HTR-8/SVneo (cell line): ENCODE results near the gene KIAA0753.
A peak's percentile ranks its signal among the peaks of the same experiment; 100 is the strongest.

Experiments
- DNase-seq: peaks from one replicate; pipeline ENCODE4 v3.0.0; 2011; ENCODE audit warnings: low spot score, mixed read lengths; ENCODE audit not compliant: insufficient read length
- FAIRE-seq: peaks from 2 replicates; lab custom pipeline; 2011; peaks lifted over from hg19 to GRCh38; lab: Jason Lieb, UNC

The KIAA0753 gene

DNA sequence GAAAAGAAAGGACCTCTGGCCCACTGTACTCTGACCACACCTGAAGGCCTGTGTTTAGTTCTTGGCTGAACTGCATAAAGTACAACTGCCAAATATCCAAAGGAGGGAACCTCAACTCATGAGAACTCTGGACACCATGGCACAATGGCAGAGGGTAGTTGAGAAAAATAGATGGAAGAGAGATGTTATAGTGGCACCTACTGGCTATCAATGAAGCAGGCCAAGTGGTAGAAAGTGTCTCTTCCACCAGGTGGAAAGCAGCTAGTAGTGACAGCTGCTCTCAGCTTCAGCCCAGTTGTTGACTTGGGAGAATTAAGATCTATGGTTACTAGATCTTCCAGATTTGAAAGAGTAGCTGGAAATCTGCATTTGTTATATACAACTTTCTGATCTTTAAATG lies 7.7 kb upstream of the KIAA0753 start:
- FAIRE-seq, result no peak
- no peak for DNase-seq

- DNase-seq, result no peak
- no peak for FAIRE-seq
Measured at GRCh38 chr17:6643451-6644125, 3.1 kb upstream of the KIAA0753 start.

GRCh38 chr17:6642592-6642991 lies 2.1 kb upstream of the KIAA0753 start:
- no peak for DNase-seq
- no peak for FAIRE-seq

DNA sequence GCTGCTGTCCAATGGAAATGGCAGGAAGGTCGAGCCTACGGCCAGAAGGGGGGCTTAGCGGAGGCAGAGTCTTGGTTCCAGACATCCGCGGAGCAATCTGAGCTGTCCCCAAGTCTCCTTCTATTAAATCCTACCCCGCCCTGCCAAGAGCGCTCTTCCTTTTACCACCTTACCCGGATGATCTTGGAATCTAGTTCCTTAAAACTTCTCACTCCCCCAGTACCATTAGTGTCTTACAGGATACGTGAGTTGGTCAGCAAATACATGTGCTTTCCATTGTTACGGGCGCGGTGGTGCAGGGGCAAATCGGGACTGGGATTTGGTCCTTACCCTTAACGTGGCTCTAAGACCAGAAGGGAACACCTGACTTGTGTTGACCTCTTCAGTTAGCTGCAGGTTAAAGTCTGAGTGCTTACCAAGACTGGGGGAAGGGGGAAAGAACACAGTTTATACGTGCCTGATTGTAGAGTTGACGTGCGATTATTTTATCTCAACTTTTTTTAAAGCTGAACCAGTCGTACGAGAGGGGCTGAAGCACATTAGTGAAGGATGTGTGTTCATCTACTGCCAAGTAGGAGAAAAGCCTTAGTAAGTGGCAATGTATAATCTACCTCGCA lies 844 bp upstream of the KIAA0753 start:
- FAIRE-seq (peak; percentile 46), DNase-seq (peak; percentile 40)

DNA sequence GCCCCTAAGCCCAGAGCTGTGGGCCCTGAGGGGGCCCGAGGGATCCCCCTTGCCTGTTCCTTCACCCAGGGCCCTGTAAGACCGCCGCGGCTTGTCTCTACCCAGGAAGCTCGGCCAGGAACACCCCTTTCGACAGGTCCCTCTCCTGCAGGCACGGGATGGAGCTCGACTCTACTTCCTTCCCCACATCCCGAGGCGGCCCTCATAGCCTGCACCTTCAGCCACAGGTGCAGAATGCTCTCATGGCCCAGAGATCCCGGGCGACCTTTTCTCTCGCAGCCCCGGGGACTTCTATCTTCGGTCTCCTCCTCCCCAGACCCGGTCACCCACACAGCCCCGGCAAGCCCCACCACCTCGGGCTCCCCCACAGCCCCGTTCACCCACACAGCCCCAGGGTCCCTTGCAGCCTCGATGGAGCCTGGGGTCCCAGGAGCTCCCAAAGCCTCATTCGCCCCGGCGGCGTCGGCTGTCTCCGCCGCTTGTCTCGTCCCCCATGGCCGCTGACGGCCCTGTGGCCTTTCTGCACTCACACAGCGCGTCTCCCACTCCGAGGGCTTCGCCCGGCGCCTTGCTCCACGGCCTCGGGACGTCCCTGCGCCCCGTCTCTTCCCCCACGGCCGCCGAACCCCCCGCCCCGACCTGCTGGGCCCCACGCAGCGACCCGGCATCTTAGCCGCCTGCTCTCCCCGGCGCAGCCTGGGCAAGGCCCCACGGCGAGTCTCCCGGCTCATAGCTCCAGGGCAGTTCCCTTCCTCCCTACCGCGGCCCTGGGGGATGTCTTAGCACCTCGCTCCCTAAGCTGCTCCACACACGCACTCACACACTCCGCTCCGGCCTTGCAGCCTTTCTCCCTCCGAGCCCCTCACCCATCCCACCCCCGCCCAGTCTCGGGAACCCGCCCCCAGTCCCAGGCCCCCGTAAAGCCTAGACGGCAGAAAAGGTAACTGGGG lies 650 bp downstream of the KIAA0753 start:
- FAIRE-seq, result no peak

GRCh38 chr17:6639014-6639585 lies 1.4 kb downstream of the KIAA0753 start:
- FAIRE-seq (no peak), DNase-seq (no peak)

More for the DNA sequence above, 650 bp downstream of the KIAA0753 start:
- DNase-seq, result peak; percentile 32

DNA sequence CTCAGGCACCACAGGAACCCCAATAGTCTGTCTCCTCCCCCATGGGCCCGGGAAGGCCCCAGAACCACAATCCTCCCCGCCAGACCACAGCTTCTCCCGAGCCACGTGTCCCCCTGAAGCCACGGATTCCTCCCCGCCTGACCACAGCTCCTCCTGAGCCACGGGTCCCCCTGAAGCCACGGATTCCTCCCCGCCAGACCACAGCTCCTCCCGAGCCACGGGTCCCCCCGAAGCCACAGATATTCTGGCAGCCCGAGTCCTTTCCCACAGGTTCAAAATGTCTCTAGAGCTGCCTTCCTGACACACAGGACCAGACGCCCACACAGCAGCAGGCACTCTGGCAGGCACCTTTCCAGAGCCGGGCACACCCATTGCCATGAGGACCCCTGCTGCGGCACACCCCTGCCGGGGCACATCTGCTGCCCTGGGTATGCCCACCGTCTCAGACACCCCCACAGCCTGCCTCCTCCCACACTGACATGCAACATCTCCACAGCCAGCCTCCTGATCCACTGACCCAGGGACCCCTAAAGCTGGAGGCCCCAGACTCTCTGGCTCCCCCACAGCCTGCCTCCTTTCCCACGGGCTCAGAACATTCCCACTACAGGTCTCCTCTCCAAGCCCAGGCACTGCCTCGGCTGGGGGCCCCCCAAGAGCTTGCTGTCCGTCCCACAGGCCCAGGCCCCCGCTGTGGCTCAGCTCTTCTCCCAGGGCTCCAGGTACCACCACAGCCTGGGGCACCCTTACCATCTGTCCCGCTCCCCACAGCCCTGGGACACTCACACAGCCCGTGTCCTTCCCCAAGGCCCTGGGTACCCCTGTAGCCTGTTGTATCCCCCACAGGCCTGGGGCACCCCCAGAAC lies 2.2 kb downstream of the KIAA0753 start:
- no peak for DNase-seq
- no peak for FAIRE-seq

DNA sequence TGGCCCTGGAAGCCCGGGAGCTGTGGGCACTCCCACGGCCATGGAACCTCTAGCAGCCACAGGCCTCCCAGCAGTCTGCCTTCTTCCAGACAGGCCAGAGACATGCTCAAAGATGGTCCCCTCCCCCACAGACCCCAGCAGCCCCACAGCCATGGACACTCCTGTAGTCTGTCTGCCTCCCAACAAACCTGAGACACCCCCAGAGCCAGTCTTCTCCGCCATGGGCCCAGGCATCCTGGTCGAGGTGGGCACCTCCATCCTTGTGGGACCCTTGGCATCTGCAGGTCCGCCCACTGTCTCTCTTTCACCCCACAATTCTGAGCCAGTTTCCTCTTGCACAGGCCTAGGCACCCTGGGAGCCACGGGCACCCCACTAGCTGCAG lies 3.1 kb downstream of the KIAA0753 start:
- FAIRE-seq (no peak), DNase-seq (no peak)

GRCh38 chr17:6636616-6637457 lies 3.7 kb downstream of the KIAA0753 start:
- DNase-seq (no peak), FAIRE-seq (no peak)

DNA sequence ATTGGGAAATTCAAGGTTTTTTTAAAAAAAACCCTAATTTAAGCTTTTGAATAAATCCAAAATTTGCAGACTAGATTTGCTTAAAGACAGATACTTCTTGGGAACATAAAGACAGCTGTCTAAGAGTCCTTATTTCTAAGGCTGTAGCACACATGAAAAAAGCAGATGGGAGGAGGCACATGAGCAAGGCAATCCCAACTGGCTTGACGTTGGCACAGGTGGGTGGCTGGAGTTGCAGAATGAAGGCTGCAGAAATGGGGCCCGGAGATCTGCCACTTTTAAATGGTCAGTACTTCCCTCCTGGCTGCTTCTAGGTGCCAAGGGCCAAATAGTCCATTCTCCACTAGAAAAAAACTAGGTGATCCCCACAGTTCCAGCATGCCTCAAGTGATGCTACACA lies 4.4 kb downstream of the KIAA0753 start:
- DNase-seq, result no peak
- no peak for FAIRE-seq

GRCh38 chr17:6633263-6633662 lies 7.2 kb downstream of the KIAA0753 start:
- FAIRE-seq, result no peak
- DNase-seq, result no peak

DNA sequence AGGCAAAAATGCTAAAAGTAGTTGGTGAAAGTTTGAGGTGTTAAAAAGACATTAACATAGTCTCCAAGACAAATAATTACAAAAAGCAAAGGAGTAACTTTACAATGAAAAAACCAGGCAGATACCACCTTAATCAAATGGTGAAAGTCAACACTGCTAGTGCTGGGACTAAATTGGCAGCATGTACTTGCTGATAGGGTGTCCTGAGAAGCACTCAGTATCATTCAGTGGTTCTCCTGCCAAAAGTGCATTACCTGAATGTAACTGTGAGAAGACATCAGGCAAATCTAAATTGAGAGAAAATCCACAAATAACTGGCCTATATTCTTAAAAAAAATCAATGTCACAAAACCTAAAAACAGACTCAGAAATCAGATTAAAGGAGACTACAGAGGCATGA lies 8.0 kb downstream of the KIAA0753 start:
- FAIRE-seq (no peak), DNase-seq (no peak)

DNA sequence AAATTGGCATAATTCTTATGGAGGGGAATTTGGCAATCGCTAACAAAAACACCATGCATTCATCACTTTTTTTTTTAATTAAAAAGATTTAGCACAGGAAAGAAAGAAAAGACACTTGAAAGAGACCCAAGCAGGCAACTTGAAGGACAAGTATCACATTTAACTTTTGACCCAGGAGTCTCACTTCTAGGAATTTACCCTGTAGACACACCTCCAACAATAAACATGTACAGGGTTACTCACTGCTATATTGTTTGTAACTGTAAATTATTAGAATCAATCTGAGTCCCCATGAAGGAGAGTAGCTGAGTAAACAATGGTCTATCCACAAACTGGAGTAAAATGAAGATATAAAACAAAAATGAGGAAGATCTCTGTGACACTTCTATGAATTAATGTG lies 10.1 kb downstream of the KIAA0753 start:
- no peak for FAIRE-seq
- DNase-seq, result no peak

DNA sequence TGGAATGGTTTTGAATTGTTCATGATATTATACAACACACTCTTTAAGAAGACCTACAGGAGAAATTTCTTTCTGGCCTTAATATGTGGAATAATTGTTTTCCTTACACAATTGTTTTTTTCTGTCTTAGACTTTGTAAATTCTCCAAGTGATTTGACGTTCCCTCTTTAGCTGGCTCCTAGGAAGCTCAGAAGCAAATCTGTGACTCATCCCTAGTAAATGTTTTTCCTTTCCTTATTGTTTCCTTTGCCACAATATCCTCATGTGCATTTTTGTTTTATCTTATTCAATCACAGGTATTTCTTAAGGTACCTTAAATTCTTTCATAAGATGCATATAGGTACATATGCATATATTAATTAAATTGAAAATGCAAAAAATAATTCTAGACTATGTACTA lies 13.5 kb downstream of the KIAA0753 start:
- FAIRE-seq (no peak), DNase-seq (no peak)

- DNase-seq, result no peak
- FAIRE-seq, result no peak
Measured at GRCh38 chr17:6626616-6627015, 13.9 kb downstream of the KIAA0753 start.

- no peak for FAIRE-seq
Measured at GRCh38 chr17:6623941-6624340, 16.6 kb downstream of the KIAA0753 start.

GRCh38 chr17:6611231-6611630 lies 29.3 kb downstream of the KIAA0753 start:
- FAIRE-seq (no peak), DNase-seq (no peak)

More at GRCh38 chr17:6623941-6624340, 16.6 kb downstream of the KIAA0753 start:
- DNase-seq, result no peak

DNA sequence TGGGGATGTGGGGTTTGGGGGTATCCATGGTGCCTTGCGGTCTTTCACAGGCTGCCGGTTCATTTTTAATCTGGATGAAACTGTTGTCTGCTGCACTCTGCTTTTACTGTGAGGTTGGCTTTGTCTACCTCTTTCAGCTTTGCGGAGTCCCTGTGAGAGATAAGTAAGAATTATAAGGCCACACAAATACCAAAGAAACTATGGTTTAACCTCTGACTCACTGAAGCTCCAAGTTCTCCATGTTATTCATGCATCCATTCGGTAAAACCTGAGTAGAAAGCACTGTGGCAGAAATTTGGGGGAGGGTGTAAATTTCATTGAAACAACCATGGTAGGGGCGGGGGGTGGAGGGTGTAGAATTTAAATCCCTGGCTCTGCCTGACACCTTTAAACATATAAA lies 30.5 kb downstream of the KIAA0753 start:
- FAIRE-seq (no peak), DNase-seq (no peak)

- no peak for FAIRE-seq
- no peak for DNase-seq
Measured at GRCh38 chr17:6608321-6608720, 32.2 kb downstream of the KIAA0753 start.
